AG04449 (cell line): ENCODE results near the gene AMACR.
"Not testable (repeated sequence)": the region's sequence is repeated elsewhere in the genome, so short reads cannot be mapped to it uniquely, and the experiment has no call there.

Source experiments
- CTCF ChIA-PET: fragments of 350-600 bp; formaldehyde crosslinking; extraction: SDS; loops from one replicate; lab custom pipeline; 2021; ENCODE audit warnings: antibody characterized with exemption; lab: Yijun Ruan, JAX
- POLR2A ChIA-PET: fragments of 400-600, 350-600 bp; formaldehyde crosslinking; extraction: SDS; loops from one replicate; lab custom pipeline; 2020; ENCODE audit warnings: antibody characterized with exemption, inconsistent platforms; lab: Yijun Ruan, JAX
- DNase-seq: peaks from one replicate; pipeline ENCODE4 v3.0.0-alpha.2; 2010; ENCODE audit warnings: low read depth, low spot score
- H3K4me3 ChIP-seq: 2 replicates; pipeline ENCODE4 v1.5.1; 2011; ENCODE audit warnings: low read depth, mild to moderate bottlenecking, control low read depth, low read length
- TF ChIP-seq, protein P1 (sequence below): IDR thresholded peaks from one replicate; pipeline ENCODE4 v1.5.1; 2011; ENCODE audit warnings: mild to moderate bottlenecking, moderate library complexity, low read length, control low read depth, inconsistent platforms; ENCODE audit not compliant: insufficient read depth; ENCODE audit errors: missing control alignments

Gene AMACR

DNA sequence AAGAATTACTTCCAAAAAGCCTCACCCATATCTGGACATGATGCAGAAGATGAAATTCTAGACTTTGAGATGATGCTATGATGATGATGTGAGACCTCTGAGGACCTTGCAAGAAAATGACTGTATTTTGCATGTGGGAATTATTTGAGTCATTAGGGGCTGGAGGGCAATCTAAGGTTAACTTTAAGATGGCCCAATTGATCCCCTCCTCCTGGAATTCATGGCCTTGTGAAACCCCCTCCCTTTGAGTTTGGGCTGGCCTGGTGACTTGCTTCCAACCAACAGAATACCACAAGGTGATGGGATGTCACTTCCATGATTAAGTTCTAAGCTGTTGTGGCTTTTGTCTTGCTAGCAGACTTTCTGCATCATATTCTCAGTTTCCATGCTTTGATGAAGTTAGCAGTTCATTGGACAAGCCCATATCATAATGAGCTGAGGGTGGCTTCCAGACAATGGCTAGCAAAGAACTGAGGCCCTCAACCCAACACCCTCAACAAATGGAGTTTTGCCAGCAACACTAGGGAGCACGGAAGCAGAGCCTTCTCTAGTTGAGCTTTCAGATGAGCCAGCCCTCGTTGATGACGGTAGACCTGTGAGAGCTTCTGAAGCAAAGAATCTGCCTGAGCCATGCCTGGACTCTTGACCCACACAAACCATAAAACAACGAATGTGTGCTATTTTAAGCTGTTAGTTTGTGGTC, 7.4 kb upstream of the AMACR start:
- TF ChIP-seq, protein P1, sequence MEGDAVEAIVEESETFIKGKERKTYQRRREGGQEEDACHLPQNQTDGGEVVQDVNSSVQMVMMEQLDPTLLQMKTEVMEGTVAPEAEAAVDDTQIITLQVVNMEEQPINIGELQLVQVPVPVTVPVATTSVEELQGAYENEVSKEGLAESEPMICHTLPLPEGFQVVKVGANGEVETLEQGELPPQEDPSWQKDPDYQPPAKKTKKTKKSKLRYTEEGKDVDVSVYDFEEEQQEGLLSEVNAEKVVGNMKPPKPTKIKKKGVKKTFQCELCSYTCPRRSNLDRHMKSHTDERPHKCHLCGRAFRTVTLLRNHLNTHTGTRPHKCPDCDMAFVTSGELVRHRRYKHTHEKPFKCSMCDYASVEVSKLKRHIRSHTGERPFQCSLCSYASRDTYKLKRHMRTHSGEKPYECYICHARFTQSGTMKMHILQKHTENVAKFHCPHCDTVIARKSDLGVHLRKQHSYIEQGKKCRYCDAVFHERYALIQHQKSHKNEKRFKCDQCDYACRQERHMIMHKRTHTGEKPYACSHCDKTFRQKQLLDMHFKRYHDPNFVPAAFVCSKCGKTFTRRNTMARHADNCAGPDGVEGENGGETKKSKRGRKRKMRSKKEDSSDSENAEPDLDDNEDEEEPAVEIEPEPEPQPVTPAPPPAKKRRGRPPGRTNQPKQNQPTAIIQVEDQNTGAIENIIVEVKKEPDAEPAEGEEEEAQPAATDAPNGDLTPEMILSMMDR, result no peak
- ChIA-PET POLR2A (no interaction called here), CTCF (interaction anchor here (1.9 to 4.3 kb wide), 2 partner anchors 18 to 45 kb away, joined by 5 to 11 read pairs; no protein-coding TSS in a partner anchor)
- DNase-seq, result no peak
- no peak overlapping the region for H3K4me3 ChIP-seq

DNA sequence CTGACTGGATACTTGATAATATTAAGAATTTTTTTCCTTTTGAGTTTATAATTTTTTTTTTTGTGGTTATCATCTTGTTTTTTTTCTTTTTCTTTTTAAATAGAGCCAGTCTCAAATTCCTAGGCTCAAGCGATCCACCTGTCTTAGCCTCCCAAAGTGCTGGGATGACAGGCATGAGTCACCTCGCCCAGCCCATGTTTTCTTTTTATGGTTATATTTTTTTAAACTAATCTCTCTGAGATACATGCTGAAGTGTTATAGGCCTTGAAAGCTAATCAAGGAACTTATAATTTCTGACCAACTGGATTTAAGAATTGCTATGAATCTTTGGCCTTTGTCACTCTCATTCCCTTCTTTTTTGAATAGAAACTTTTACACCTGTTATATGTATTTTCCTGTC, 6.8 kb upstream of the AMACR start:
- TF ChIP-seq, protein P1, result no peak
- no peak overlapping the region for H3K4me3 ChIP-seq
- DNase-seq, result no peak
- ChIA-PET POLR2A (no interaction called here), CTCF (interaction anchor here (1.9 to 4.3 kb wide), 2 partner anchors 17 to 45 kb away, joined by 5 to 11 read pairs; no protein-coding TSS in a partner anchor)

GRCh38 chr5:34013547-34013946, 5.7 kb upstream of the AMACR start:
- ChIA-PET CTCF (interaction anchor here (1.7 to 3.8 kb wide), 2 partner anchors 15 to 438 kb away, joined by 4 to 16 read pairs; no protein-coding TSS in a partner anchor), POLR2A (no interaction called here)
- H3K4me3 ChIP-seq, result no peak overlapping the region
- TF ChIP-seq, protein P1, result no peak
- no peak for DNase-seq

DNA sequence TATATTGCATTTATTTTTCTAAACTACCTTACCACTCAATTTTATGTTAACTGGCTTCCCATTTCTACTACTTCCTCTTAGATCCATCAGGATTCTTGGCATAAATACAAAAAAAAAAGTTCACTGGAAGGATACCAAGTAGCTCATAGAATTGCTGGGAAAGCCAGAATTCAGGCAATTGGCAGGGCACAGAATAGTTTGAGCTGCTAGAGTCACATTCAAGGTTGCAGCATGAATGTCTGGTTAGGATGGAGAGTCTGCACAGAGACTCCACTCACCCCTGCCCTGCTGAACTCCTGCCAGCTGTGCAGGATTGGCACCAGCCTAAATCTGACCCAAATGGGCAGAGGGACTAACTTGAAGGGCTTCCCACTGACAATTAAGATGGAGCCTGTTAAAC, 4.9 kb upstream of the AMACR start:
- TF ChIP-seq, protein P1, result no peak
- POLR2A ChIA-PET, result no interaction called here
- no peak for DNase-seq
- H3K4me3 ChIP-seq, result no peak overlapping the region
- CTCF ChIA-PET, result interaction anchor here (0.8 to 3.8 kb wide), 3 partner anchors 12 to 439 kb away, joined by 3 to 16 read pairs (median 4); no protein-coding TSS in a partner anchor

DNA sequence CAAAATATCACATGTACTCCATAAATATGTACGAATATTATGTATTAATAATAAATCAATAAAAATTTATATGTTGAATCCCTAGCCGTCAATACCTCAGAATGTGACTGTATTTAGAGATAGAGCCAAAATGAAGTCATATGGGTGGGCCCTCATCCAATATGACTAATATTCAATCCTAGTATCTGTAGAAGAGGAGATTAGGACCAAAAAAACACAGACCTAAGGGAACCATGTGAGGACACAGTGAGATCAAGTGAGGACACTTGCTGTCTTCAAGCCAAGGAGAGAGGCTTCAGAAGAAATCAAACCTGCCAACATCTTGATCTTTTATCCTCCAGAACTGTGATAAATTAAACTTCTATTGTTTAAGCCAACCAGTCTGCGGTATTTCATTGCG, 3.7 kb upstream of the AMACR start:
- ChIA-PET CTCF (interaction anchor here (3.8 kb wide), 1 partner anchor 13 kb away, joined by 16 read pairs; no protein-coding TSS in a partner anchor), POLR2A (no interaction called here)
- no peak for DNase-seq
- no peak overlapping the region for H3K4me3 ChIP-seq
- TF ChIP-seq, protein P1, result no peak

DNA sequence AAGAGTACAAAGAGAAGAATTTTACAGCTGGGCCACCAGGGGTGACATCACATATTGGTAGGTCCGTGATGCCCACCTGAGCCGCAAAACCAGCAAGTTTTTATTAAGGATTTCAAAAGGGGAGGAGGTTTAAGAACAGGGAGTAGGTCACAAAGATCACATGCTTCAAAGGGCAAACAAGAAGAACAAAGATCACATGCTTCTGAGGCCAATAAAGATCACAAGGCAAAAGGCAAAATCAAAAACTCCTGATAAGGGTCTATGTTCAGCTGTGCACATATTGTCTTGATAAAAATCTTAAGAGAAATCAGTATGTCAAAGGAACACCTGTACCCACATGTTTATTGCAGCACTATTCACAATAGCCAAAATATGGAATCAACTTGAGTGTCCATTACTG, 2.3 kb upstream of the AMACR start:
- CTCF ChIA-PET, result interaction anchor here (3.8 kb wide), 1 partner anchor 12 kb away, joined by 16 read pairs; no protein-coding TSS in a partner anchor
- POLR2A ChIA-PET, H3K4me3 ChIP-seq, DNase-seq: not testable (repeated sequence)
